Measurements from ENCODE around the gene CCND2. TPM values are rescaled to one million over a fixed set of nuclear protein-coding genes. Genes with fewer than 3 reads are reported as not detected.

The CCND2 gene
- total RNA-seq, 1 experiment from 2014 or later, result 194 TPM

GRCh38 chr12:4277857-4278256, 4.3 kb downstream of the CCND2 start:
- ATAC-seq (no peak), DNase-seq (ENCODE audit: low spot score) (no peak)
- peaks cover 66% of the 10 kb centered on the region for H3K4me1 Mint-ChIP-seq
- POLR2A ChIA-PET, result interaction anchor here (1.6 to 2.1 kb wide), 2 partner anchors 16 to 113 kb away, joined by 6 to 10 read pairs; no protein-coding TSS in a partner anchor
- CTCF ChIA-PET, result interaction anchor here (0.9 to 3.1 kb wide), 16 partner anchors 10 to 395 kb away, joined by 4 to 47 read pairs (median 15); no protein-coding TSS in a partner anchor
- peaks cover 5% of the 10 kb centered on the region; the same call in 1 of the 2 replicates for H3K27me3 Mint-ChIP-seq (ENCODE audit: low read depth)
- peak overlapping the region; percentile 85 for H3K27ac Mint-ChIP-seq
- no peak for TF ChIP-seq HMGXB4 (CRISPR knock-in tag; IDR thresholded peaks at IDR 0.05)
- no peak for TF ChIP-seq IRF1 (CRISPR knock-in tag; IDR thresholded peaks at IDR 0.05)
- no peak for TF ChIP-seq CREM (CRISPR knock-in tag; IDR thresholded peaks at IDR 0.05)
- no peak for TF ChIP-seq CBFB (CRISPR knock-in tag; IDR thresholded peaks at IDR 0.05; ENCODE audit: low read depth)
- TF ChIP-seq, protein P1, sequence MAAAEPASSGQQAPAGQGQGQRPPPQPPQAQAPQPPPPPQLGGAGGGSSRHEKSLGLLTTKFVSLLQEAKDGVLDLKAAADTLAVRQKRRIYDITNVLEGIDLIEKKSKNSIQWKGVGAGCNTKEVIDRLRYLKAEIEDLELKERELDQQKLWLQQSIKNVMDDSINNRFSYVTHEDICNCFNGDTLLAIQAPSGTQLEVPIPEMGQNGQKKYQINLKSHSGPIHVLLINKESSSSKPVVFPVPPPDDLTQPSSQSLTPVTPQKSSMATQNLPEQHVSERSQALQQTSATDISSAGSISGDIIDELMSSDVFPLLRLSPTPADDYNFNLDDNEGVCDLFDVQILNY (CRISPR knock-in tag; IDR thresholded peaks at IDR 0.05), result no peak
- TF ChIP-seq NFYB (CRISPR knock-in tag; conservative IDR thresholded peaks at IDR 0.05; ENCODE audit: low read depth), result no peak
- no peak for TF ChIP-seq ZNF138 (CRISPR knock-in tag; conservative IDR thresholded peaks at IDR 0.05)
- TF ChIP-seq TEAD4 (CRISPR knock-in tag; IDR thresholded peaks at IDR 0.05), result no peak
- TF ChIP-seq ZNF416 (CRISPR knock-in tag; IDR thresholded peaks at IDR 0.05), result no peak
- no peak for TF ChIP-seq RELA (CRISPR knock-in tag; IDR thresholded peaks at IDR 0.05; ENCODE audit: borderline replicate concordance)
- TF ChIP-seq, protein P2, sequence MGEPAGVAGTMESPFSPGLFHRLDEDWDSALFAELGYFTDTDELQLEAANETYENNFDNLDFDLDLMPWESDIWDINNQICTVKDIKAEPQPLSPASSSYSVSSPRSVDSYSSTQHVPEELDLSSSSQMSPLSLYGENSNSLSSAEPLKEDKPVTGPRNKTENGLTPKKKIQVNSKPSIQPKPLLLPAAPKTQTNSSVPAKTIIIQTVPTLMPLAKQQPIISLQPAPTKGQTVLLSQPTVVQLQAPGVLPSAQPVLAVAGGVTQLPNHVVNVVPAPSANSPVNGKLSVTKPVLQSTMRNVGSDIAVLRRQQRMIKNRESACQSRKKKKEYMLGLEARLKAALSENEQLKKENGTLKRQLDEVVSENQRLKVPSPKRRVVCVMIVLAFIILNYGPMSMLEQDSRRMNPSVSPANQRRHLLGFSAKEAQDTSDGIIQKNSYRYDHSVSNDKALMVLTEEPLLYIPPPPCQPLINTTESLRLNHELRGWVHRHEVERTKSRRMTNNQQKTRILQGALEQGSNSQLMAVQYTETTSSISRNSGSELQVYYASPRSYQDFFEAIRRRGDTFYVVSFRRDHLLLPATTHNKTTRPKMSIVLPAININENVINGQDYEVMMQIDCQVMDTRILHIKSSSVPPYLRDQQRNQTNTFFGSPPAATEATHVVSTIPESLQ (CRISPR knock-in tag; IDR thresholded peaks at IDR 0.05), result no peak
- no peaks in the 10 kb centered on the region for H3K9me3 Mint-ChIP-seq
- H3K4me3 Mint-ChIP-seq, result peak overlapping the region; percentile 42
- H3K36me3 Mint-ChIP-seq, result peaks cover 76% of the 10 kb centered on the region

- Mint-ChIP-seq H3K27me3 (ENCODE audit: low read depth) (no peaks in the 10 kb centered on the region), H3K36me3 (peaks cover 81% of the 10 kb centered on the region), H3K4me1 (peaks cover 63% of the 10 kb centered on the region), H3K4me3 (peak overlapping the region; percentile 42), H3K9me3 (no peaks in the 10 kb centered on the region), H3K27ac (peak overlapping the region; percentile 85)
- ATAC-seq (no peak), DNase-seq (ENCODE audit: low spot score) (no peak)
- ChIA-PET CTCF (interaction anchor here (1.0 to 3.1 kb wide), 7 partner anchors 10 to 314 kb away, joined by 4 to 47 read pairs (median 23); no protein-coding TSS in a partner anchor), POLR2A (no interaction called here)
- TF ChIP-seq GABPB1 (CRISPR knock-in tag; IDR thresholded peaks at IDR 0.05), result no peak
- TF ChIP-seq, protein P3, sequence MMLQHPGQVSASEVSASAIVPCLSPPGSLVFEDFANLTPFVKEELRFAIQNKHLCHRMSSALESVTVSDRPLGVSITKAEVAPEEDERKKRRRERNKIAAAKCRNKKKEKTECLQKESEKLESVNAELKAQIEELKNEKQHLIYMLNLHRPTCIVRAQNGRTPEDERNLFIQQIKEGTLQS (CRISPR knock-in tag; conservative IDR thresholded peaks at IDR 0.05), result no peak
- TF ChIP-seq, protein P4, sequence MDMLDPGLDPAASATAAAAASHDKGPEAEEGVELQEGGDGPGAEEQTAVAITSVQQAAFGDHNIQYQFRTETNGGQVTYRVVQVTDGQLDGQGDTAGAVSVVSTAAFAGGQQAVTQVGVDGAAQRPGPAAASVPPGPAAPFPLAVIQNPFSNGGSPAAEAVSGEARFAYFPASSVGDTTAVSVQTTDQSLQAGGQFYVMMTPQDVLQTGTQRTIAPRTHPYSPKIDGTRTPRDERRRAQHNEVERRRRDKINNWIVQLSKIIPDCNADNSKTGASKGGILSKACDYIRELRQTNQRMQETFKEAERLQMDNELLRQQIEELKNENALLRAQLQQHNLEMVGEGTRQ (CRISPR knock-in tag; IDR thresholded peaks at IDR 0.05), result no peak
- TF ChIP-seq RORB (CRISPR knock-in tag; IDR thresholded peaks at IDR 0.05), result no peak
- TF ChIP-seq E2F4 (CRISPR knock-in tag; IDR thresholded peaks at IDR 0.05; ENCODE audit: borderline replicate concordance, low read depth), result no peak
- TF ChIP-seq KAT7 (CRISPR knock-in tag; IDR thresholded peaks at IDR 0.05; ENCODE audit: borderline replicate concordance), result no peak
- no peak for TF ChIP-seq ATF2 (CRISPR knock-in tag; IDR thresholded peaks at IDR 0.05; ENCODE audit: borderline replicate concordance, low read depth)
- TF ChIP-seq, protein P5, sequence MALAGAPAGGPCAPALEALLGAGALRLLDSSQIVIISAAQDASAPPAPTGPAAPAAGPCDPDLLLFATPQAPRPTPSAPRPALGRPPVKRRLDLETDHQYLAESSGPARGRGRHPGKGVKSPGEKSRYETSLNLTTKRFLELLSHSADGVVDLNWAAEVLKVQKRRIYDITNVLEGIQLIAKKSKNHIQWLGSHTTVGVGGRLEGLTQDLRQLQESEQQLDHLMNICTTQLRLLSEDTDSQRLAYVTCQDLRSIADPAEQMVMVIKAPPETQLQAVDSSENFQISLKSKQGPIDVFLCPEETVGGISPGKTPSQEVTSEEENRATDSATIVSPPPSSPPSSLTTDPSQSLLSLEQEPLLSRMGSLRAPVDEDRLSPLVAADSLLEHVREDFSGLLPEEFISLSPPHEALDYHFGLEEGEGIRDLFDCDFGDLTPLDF (CRISPR knock-in tag; IDR thresholded peaks at IDR 0.05), result no peak
- no peak for TF ChIP-seq NR3C1 (CRISPR knock-in tag; conservative IDR thresholded peaks at IDR 0.05; ENCODE audit: low read depth)
- TF ChIP-seq EMX1 (CRISPR knock-in tag; IDR thresholded peaks at IDR 0.05), result no peak
Measured at GRCh38 chr12:4278329-4279197, 5.0 kb downstream of the CCND2 start.
